GM12891 (cell line): Measurements from ENCODE around the gene SNRPD3.
"Not testable (repeated sequence)": the region's sequence is repeated elsewhere in the genome, so short reads cannot be mapped to it uniquely, and the experiment has no call there.

ENCODE experiments used
- POLR2A ChIP-seq: IDR thresholded peaks from 2 replicates; pipeline ENCODE4 v1.6.1; 2011; ENCODE audit warnings: low read depth, low read length, control low read depth
- POLR2AphosphoS5 ChIP-seq: IDR thresholded peaks from 2 replicates; pipeline ENCODE4 v1.6.1; 2011; ENCODE audit warnings: low read depth, low read length, control low read depth

GRCh38 chr22:24622596-24622995 lies 66.8 kb downstream of the SNRPD3 start:
- TF ChIP-seq POLR2A, POLR2AphosphoS5: not testable (repeated sequence)
